Kidney epithelial cell (primary cell): ENCODE data around the gene ZBP1. TPM values are rescaled to one million over a fixed set of nuclear protein-coding genes. Genes with fewer than 3 reads are reported as not detected.

Experiments used
- DNase-seq: peaks from one replicate; pipeline ENCODE4 v3.0.0-alpha.2; 2010; ENCODE audit warnings: low read depth
- H3K27me3 ChIP-seq: 2 replicates; pipeline ENCODE4 v1.6.0; 2011; ENCODE audit warnings: low read length; ENCODE audit not compliant: control insufficient read depth, insufficient read depth
- H3K36me3 ChIP-seq: 2 replicates; pipeline ENCODE4 v1.5.1; 2011; ENCODE audit warnings: low read length; ENCODE audit not compliant: control insufficient read depth, insufficient read depth
- H3K4me3 ChIP-seq: 2 replicates; pipeline ENCODE4 v1.5.1; 2011; ENCODE audit warnings: low read depth, mild to moderate bottlenecking, control low read depth, low read length
- total RNA-seq: library from RNA; depleted of rRNA; stranded (reverse); fragments of >200 nt; gene quantifications from 2 replicates; pipeline ENCODE4 v1.2.3, GENCODE V29; 2015
- TF ChIP-seq, protein P1 (sequence below): IDR thresholded peaks from 2 replicates; pipeline ENCODE4 v1.5.1; 2011; ENCODE audit warnings: mild to moderate bottlenecking, moderate library complexity, low read length, control low read depth, inconsistent platforms; ENCODE audit not compliant: insufficient read depth, poor library complexity, severe bottlenecking

ZBP1 gene
- total RNA-seq, 1 donor from 2014 or later = not detected

DNA sequence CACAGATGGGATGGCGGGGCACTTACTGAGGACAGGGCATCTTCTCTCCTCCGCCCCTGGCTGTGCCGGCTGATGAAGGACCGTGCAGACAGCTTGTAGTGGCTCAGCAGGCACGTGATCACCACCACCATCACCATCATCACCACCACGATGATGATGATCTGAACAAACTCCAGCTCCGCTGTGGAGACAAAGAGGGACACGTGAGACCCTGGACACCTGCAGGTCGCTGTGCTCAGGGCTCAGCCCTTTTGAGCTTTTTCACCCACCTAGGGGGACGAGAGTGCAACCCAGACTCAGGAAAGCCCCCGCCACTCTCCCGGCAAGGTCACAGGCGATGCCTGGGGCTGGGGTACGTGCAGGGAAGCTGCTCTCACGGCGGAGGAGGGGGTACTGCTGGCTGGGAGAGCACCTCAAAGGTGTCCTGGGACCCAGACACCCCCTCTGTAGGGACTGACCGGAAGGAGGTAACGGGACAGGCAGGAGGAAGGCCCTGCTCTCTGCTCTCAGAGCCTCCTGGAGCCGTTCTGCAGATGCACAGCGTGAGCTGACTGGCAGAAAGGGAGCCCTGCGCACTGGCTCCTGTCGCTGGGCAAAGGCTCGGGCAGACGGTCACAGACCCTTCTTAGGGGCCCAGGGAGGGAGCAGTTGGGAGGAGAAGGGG lies 39.4 kb upstream of the ZBP1 start:
- no peak for DNase-seq
- H3K27me3 ChIP-seq = no peaks in the 10 kb centered on the region
- TF ChIP-seq, protein P1, sequence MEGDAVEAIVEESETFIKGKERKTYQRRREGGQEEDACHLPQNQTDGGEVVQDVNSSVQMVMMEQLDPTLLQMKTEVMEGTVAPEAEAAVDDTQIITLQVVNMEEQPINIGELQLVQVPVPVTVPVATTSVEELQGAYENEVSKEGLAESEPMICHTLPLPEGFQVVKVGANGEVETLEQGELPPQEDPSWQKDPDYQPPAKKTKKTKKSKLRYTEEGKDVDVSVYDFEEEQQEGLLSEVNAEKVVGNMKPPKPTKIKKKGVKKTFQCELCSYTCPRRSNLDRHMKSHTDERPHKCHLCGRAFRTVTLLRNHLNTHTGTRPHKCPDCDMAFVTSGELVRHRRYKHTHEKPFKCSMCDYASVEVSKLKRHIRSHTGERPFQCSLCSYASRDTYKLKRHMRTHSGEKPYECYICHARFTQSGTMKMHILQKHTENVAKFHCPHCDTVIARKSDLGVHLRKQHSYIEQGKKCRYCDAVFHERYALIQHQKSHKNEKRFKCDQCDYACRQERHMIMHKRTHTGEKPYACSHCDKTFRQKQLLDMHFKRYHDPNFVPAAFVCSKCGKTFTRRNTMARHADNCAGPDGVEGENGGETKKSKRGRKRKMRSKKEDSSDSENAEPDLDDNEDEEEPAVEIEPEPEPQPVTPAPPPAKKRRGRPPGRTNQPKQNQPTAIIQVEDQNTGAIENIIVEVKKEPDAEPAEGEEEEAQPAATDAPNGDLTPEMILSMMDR = no peak
- H3K4me3 ChIP-seq = no peak overlapping the region
- peaks cover 2% of the 10 kb centered on the region for H3K36me3 ChIP-seq

DNA sequence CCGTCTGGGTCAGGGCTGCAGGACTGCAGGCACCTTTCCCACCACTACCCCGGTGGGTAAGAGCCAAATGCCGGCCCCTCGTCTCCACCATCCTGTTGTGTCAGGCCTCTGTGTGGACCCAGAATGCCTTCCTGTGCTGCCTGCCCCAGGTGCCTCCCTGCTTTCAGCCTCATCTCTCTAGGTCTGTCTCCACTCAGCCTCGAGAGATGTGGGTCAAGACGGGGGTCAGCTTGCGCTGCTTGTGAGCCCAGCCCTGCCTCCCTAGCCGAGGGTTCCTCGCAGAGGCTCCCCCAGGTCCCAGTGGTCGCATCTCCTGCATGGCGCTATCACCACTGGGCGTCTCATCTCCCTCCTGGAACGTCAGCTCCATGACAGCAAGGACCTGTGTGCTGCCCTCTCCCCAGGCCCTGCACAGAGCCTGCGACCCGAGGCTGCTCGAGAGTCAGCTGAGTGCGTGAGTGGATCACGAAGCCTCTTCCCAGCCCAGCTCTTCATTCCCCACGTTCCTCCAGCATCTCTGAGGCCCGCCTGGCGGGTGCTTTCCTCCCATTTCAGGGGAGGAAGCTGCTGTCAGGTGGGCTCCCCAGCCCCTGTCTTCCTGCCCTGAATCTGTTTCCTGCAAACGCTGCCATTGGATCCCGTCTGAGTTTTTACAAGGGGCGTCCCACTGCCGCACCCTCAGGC lies 38.7 kb upstream of the ZBP1 start:
- DNase-seq = no peak
- H3K36me3 ChIP-seq = peaks cover 2% of the 10 kb centered on the region
- no peaks in the 10 kb centered on the region for H3K27me3 ChIP-seq
- no peak overlapping the region for H3K4me3 ChIP-seq
- TF ChIP-seq, protein P1 = no peak

DNA sequence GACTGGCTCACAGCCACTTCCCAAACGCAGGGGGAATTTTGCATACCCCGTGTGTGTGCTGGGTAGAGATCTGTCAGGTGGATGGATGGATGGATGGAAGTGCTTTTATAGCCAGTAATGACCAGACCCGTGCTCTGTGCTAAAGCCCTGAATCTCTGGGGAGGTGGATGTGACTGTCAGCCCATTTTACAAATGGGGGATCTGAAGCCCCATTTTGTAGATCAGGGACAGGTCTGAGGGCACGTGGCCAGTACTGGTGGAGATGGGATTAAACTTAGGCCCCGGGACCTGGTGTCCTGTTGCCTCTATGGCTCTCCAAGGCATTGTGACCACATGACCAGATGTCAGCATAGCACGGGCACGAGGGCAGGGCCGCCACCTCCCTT lies 38.2 kb upstream of the ZBP1 start:
- no peak overlapping the region for H3K4me3 ChIP-seq
- TF ChIP-seq, protein P1 = no peak
- no peaks in the 10 kb centered on the region for H3K27me3 ChIP-seq
- peaks cover 2% of the 10 kb centered on the region for H3K36me3 ChIP-seq
- DNase-seq = no peak

DNA sequence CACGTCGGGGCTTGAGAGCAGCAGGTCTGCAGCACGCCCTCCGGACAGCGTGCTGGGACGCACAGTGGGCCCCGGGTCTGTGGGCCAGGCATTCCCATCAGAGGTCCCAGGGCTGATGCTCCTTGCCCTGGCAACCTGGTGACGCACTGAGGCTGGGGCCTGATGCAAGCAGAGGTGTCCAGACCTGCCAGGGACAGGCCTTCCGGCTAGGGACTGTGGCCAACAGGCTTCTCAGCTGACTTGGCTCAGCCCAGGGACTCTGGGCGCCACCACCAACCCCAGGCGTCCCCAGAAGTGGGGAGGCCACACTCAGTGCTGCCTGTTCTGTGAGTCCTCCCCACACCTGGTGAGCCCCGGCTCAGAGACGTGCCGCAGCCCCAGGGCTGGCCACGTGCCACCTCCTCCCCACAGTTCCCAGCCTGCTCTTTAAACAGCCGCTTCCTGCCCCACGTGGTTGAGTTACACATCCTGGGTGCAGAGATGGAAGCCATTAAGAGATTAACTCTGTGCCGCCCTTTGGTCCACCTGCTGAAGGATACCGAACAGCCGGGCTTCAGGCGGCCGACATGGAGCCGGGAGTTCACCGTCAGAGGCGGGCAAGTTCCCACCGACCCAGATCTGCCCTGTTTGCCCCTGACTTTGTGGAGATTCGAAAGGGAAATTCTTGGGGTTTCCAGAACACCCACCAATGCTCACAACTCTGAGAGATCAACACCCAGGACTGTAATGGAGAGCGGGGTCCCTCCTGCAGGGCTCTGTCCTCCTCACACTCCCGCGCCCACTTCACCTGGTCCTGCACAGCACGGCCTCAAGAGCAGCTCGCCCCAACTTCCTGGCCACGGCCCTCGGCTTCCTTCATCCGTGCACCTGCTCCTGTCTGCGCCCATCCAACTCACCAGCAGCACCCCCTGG lies 37.6 kb upstream of the ZBP1 start:
- peaks cover 3% of the 10 kb centered on the region for H3K36me3 ChIP-seq
- DNase-seq = no peak
- H3K4me3 ChIP-seq = no peak overlapping the region
- TF ChIP-seq, protein P1 = no peak
- H3K27me3 ChIP-seq = no peaks in the 10 kb centered on the region

DNA sequence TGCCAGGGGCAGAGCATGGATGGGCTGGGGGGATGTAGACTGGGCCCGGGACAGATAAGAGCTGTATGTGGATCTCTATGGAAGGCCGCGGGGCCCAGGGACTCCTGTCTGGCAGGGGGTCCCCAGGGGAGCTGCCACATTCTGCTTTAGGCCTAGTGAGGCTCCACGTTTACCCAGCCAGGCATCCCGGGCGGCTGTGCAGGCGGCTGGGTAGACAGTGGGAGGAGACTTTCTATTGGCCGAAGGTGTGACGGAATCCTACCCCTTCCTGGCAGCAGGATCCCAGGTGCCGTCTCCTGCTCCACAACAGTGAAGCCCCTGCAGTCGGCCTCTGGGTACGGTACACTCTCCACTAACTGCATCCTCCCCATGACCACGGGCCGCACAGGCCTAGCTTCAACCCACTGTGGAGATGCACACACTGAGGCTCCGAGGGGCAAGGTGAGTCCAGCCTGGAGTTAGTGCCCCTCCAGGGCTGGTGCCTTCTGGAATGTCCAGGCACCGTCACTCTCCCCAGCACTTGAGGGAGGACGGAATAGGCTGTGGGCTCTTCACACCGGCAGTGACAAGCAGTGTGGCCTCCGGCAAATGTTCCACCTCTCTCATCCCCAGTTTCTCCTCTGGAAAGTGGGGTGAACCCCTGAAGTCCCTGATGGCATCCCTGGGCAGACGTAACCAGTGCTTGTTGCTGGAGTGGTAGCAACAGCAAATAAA lies 36.8 kb upstream of the ZBP1 start:
- TF ChIP-seq, protein P1 = no peak
- DNase-seq = no peak
- peaks cover 7% of the 10 kb centered on the region for H3K36me3 ChIP-seq

More for the DNA sequence above, 36.8 kb upstream of the ZBP1 start:
- no peak overlapping the region for H3K4me3 ChIP-seq
- H3K27me3 ChIP-seq = no peaks in the 10 kb centered on the region
